ENCODE results near the gene ERN1. TPM values are rescaled to one million over a fixed set of nuclear protein-coding genes. Genes with fewer than 3 reads are reported as not detected.

ERN1 gene
- total RNA-seq, 1 donor = 14.7 TPM

- DNase-seq (ENCODE audit: low read depth) = no peak
- TF ChIP-seq, protein P1, sequence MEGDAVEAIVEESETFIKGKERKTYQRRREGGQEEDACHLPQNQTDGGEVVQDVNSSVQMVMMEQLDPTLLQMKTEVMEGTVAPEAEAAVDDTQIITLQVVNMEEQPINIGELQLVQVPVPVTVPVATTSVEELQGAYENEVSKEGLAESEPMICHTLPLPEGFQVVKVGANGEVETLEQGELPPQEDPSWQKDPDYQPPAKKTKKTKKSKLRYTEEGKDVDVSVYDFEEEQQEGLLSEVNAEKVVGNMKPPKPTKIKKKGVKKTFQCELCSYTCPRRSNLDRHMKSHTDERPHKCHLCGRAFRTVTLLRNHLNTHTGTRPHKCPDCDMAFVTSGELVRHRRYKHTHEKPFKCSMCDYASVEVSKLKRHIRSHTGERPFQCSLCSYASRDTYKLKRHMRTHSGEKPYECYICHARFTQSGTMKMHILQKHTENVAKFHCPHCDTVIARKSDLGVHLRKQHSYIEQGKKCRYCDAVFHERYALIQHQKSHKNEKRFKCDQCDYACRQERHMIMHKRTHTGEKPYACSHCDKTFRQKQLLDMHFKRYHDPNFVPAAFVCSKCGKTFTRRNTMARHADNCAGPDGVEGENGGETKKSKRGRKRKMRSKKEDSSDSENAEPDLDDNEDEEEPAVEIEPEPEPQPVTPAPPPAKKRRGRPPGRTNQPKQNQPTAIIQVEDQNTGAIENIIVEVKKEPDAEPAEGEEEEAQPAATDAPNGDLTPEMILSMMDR (IDR thresholded peaks at IDR 0.05; ENCODE audit: insufficient read depth, low read depth, low read length) = no peak
Measured at GRCh38 chr17:64077379-64077778, 52.6 kb downstream of the ERN1 start.

GRCh38 chr17:64075913-64076312, 54.0 kb downstream of the ERN1 start:
- no peak for DNase-seq (ENCODE audit: low read depth)
- TF ChIP-seq, protein P1 (IDR thresholded peaks at IDR 0.05; ENCODE audit: insufficient read depth, low read depth, low read length) = no peak
- no peak overlapping the region for H3K4me3 ChIP-seq (ENCODE audit: low read depth, low read length)

More at GRCh38 chr17:64077379-64077778, 52.6 kb downstream of the ERN1 start:
- H3K4me3 ChIP-seq (ENCODE audit: low read depth, low read length) = no peak overlapping the region

DNA sequence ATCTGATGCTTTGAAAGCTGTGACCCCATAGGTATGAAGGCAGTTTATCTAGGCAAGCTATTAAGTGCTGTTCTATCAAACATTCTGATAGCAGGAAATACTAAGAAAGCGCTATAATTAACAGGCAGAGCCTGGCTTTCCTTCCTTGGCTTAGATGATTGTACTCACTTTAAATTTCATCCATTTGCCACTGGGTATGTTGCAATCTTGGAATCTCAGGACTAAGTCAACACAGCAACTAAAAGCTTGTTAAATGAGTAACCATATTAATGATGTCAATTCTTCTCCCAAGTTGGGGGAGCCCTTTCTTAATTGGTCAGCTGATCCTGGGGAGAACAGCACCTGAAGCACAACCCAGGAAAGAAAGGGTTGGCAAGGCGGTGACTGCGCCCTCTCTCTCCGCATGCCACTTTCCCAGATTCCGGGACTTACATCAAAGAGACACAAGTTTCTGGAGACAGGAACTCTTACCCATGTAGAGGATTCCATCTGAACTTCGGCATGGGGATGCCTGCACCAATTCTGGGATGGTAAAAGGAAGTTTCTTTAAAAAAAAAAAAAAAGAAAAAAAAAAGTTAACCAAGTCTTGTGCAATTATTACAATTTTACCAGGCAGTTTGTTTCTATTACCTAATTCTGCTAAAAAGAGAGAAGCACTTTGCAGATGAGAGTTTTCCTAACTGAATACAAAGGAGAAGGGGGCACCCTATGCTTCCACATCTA, 55.1 kb downstream of the ERN1 start:
- no peak overlapping the region for H3K4me3 ChIP-seq (ENCODE audit: low read depth, low read length)
- TF ChIP-seq, protein P1 (IDR thresholded peaks at IDR 0.05; ENCODE audit: insufficient read depth, low read depth, low read length) = no peak
- peak; percentile 86 for DNase-seq (ENCODE audit: low read depth)

DNA sequence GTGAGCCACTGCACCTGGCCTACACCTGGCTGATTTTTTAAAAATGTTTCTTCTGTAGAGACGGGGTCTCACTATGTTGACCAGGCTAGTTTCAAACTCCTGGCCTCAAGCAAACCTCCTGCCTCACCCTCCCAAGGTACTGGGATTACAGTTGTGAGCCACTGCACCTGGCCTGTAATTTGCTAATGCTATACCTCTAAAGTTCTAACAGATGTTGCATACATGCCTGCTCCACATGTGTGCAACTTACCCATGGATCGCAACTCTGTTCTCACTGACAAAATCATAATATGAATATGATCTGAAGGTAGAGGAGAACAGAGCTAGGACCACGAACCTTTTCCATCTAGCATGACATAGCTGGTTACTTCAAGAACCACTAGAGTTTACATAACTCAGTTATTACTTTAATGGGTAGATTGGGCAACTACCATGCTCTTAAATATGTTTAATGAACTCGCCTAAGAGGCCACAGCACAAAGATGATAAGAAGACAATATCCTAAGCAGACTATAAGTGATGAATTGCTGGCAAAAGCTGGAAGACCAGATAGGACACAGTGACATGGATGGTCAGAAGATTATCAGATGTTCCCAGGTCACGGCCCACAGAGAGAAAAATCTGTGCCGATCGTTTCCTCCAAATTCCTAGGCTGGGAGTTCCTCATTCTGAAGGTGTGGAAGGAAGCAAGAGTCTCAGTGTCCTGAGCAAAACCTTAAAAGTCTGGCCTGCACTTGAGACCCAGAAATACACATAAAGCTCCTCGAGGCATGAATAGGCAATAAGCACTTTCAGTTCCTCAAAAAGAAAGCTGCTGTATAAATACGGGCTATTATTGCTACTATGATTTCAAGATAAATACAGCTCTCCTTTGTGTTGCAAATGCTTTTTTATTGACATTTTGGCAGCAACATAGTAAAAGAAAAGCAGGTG, 55.9 kb downstream of the ERN1 start:
- TF ChIP-seq, protein P1 (IDR thresholded peaks at IDR 0.05; ENCODE audit: insufficient read depth, low read depth, low read length) = no peak
- DNase-seq (ENCODE audit: low read depth) = peak; percentile 46
- no peak overlapping the region for H3K4me3 ChIP-seq (ENCODE audit: low read depth, low read length)

- no peak overlapping the region for H3K4me3 ChIP-seq (ENCODE audit: low read depth, low read length)
- no peak for DNase-seq (ENCODE audit: low read depth)
- TF ChIP-seq, protein P1 (IDR thresholded peaks at IDR 0.05; ENCODE audit: insufficient read depth, low read depth, low read length) = no peak
Measured at GRCh38 chr17:64071111-64071510, 58.8 kb downstream of the ERN1 start.

- no peak overlapping the region for H3K4me3 ChIP-seq (ENCODE audit: low read depth, low read length)
- TF ChIP-seq, protein P1 (IDR thresholded peaks at IDR 0.05; ENCODE audit: insufficient read depth, low read depth, low read length) = no peak
- DNase-seq (ENCODE audit: low read depth) = no peak
Measured at GRCh38 chr17:64070213-64070612, 59.7 kb downstream of the ERN1 start.
